K562 (cell line): Measurements from ENCODE around the gene ATP6V0D1. TPM values are rescaled to one million over a fixed set of nuclear protein-coding genes. Genes with fewer than 3 reads are reported as not detected.

Source experiments
- ARID4B ChIP-seq: sonication (generic); formaldehyde crosslinking; IDR thresholded peaks from 2 replicates; pipeline ENCODE4 v1.8.0; 2022; ENCODE audit warnings: mild to moderate bottlenecking, missing genetic modification reagents
- ASH1L ChIP-seq: fragments of 450-650 bp; IDR thresholded peaks from 2 replicates; pipeline ENCODE4 v1.6.1; 2018; ENCODE audit warnings: borderline replicate concordance, mild to moderate bottlenecking, low read depth; ENCODE audit not compliant: partially characterized antibody
- CREB1 ChIP-seq, 2 experiments: sonication (generic) in 1 of 2; formaldehyde crosslinking in 1 of 2; IDR thresholded peaks; 2 replicates each; pipeline versions ENCODE4 v1.6.1 to v1.8.0; 2012 to 2022; ENCODE audit warnings: inconsistent platforms in 1 of 2, mild to moderate bottlenecking in 1 of 2, missing genetic modification reagents in 1 of 2, moderate library complexity in 1 of 2
- CTCF ChIP-seq, 3 experiments: IDR thresholded peaks in 2 of 3; conservative IDR thresholded peaks in 1 of 3; 2 replicates each; pipeline ENCODE4 v1.5.1; 2011 to 2012; ENCODE audit warnings: low read length in 3 of 3, mild to moderate bottlenecking in 3 of 3, control low read depth in 2 of 3, improper control_type of control experiment in 1 of 3, inconsistent platforms in 1 of 3, low read depth in 1 of 3, mixed read lengths in 1 of 3, moderate library complexity in 1 of 3; ENCODE audit not compliant: insufficient read depth in 2 of 3
- GATAD2A ChIP-seq: fragments of 450-650 bp; IDR thresholded peaks from 2 replicates; pipeline ENCODE4 v1.6.1; 2017
- HNRNPLL ChIP-seq: fragments of 200-400 bp; formaldehyde crosslinking; IDR thresholded peaks from 2 replicates; pipeline ENCODE4 v1.6.1; 2017; ENCODE audit warnings: low read length, low read depth, mild to moderate bottlenecking; ENCODE audit not compliant: poor library complexity, severe bottlenecking
- NFIC ChIP-seq: fragments of 450-650 bp; IDR thresholded peaks from 2 replicates; pipeline ENCODE4 v1.6.1; 2017; ENCODE audit warnings: mild to moderate bottlenecking, inconsistent platforms
- NKRF ChIP-seq: fragments of 450-650 bp; IDR thresholded peaks from 2 replicates; pipeline ENCODE4 v1.6.1; 2016; ENCODE audit warnings: borderline replicate concordance
- PHF21A ChIP-seq: fragments of 450-650 bp; IDR thresholded peaks from 2 replicates; pipeline ENCODE4 v1.6.1; 2017; ENCODE audit warnings: low read depth, borderline replicate concordance
- RFX7 ChIP-seq: fragments of 250-450 bp; sonication (Bioruptor Pico); IDR thresholded peaks from 2 replicates; pipeline ENCODE4 v1.5.1; 2021; ENCODE audit warnings: mild to moderate bottlenecking
- SRSF1 ChIP-seq: fragments of 200-400 bp; formaldehyde crosslinking; IDR thresholded peaks from 2 replicates; pipeline ENCODE4 v1.6.1; 2017; ENCODE audit warnings: mild to moderate bottlenecking, low read depth, low read length, moderate library complexity
- UBTF ChIP-seq, 2 experiments: IDR thresholded peaks; 2 replicates each; pipeline ENCODE4 v1.6.1; 2012; ENCODE audit warnings: improper control_type of control experiment in 2 of 2, low read depth in 2 of 2, low read length in 2 of 2, borderline replicate concordance in 1 of 2
- ZNF23 ChIP-seq: fragments of 250-450 bp; sonication (Bioruptor Pico); IDR thresholded peaks from 2 replicates; pipeline ENCODE4 v1.4.0; 2020; ENCODE audit warnings: mild to moderate bottlenecking
- ZNF408 ChIP-seq: fragments of 250-450 bp; sonication (Bioruptor Pico); IDR thresholded peaks from 2 replicates; pipeline ENCODE4 v1.4.0; 2020; ENCODE audit warnings: low read depth, mild to moderate bottlenecking, moderate library complexity
- polyA plus RNA-seq, 8 experiments: library from polyadenylated mRNA; depleted of rRNA in 4 of 8; stranded (reverse) in 5 of 8; unstranded in 3 of 8; fragments of >200 nt; fragmentation: Nextera tagmentation in 2 of 8; fragmentation: Illumina TruSeq in 1 of 8; extraction: Ambion mirVana in 2 of 8; extraction: Trizol in 1 of 8; gene quantifications; 2 replicates each; pipeline versions ENCODE4 v1.2.1 to v1.2.3, GENCODE V29; 2011 to 2014; ENCODE audit warnings: inconsistent platforms in 1 of 8, missing spikeins in 1 of 8
- total RNA-seq, 7 experiments: library from RNA; depleted of rRNA in 6 of 7; stranded (reverse); fragments of >200 nt in 6 of 7; fragmentation: Illumina TruSeq in 2 of 7; extraction: Trizol in 2 of 7; gene quantifications; 2 replicates each; pipeline versions ENCODE4 v1.2.1 to v1.2.3, GENCODE V29; 2011 to 2021; ENCODE audit warnings: low replicate concordance in 1 of 7

Gene ATP6V0D1
- total and polyA plus RNA-seq, 9 of the 15 experiments (the other 6 are each of a cell fraction or from before 2014, with no cell fraction given), result 23.2 to 69.7 (median 45.6) TPM

- TF ChIP-seq ARID4B (CRISPR knock-in tag) (0 out of 2 replicates have a peak, but pooled peaks have one; percentile 23), GATAD2A (no peak), UBTF (IDR thresholded peaks at IDR 0.05; ENCODE audit: borderline replicate concordance in 1 of 2, low read depth in 2 of 2, low read length in 2 of 2) (no peak), PHF21A (no peak), ASH1L (no peak), HNRNPLL (no peak), RFX7 (no peak), SRSF1 (no peak), ZNF408 (CRISPR knock-in tag) (no peak), NKRF (no peak), CREB1 (IDR thresholded peaks at IDR 0.05) (no peak), CREB1 (CRISPR knock-in tag; IDR thresholded peaks at IDR 0.05) (0 out of 2 replicates have a peak, but pooled peaks have one; percentile 17), ZNF23 (CRISPR knock-in tag) (no peak), NFIC (peak; percentile 89), CTCF (IDR thresholded peaks at IDR 0.05 in 2 of 3, conservative IDR thresholded peaks at IDR 0.05 in 1 of 3; ENCODE audit: insufficient read depth in 2 of 3, low read depth in 1 of 3, low read length in 3 of 3) (no peak)
These were observed 6.2 kb downstream of the ATP6V0D1 start (continued) for GRCh38 chr16:67474551-67475455.
